A549 (cell line): ENCODE measurements around the gene DHDH. TPM values are rescaled to one million over a fixed set of nuclear protein-coding genes. Genes with fewer than 3 reads are reported as not detected.

ENCODE experiments used
- ATAC-seq, 2 experiments: fragments of 200-7000 bp in 1 of 2; fragments of >200 bp in 1 of 2; cut with Nextera tagmentation in 1 of 2; cut with Tn5 transposase in 1 of 2; 3 replicates each; pipeline versions ENCODE4 v1.8.0 to v1.9.1; 2018 to 2020; ENCODE audit warnings: mild to moderate bottlenecking in 1 of 2, moderate library complexity in 1 of 2
- CTCF ChIA-PET: fragments of 300-600 bp; sonication (Branson Sonifier 250); formaldehyde crosslinking; extraction: SDS; loops from one replicate; lab custom pipeline; 2021; ENCODE audit warnings: antibody characterized with exemption, inconsistent platforms; lab: Yijun Ruan, JAX
- POLR2A ChIA-PET: fragments of 350-600 bp; formaldehyde crosslinking; extraction: SDS; loops from one replicate; lab custom pipeline; 2021; ENCODE audit warnings: antibody characterized with exemption, inconsistent platforms; lab: Yijun Ruan, JAX
- DNase-seq, 2 experiments: peaks; one replicate each; pipeline versions ENCODE4 v3.0.0 to v3.0.0-alpha.2; 2011 to 2016; ENCODE audit warnings: low read depth in 1 of 2, low spot score in 1 of 2
- FAIRE-seq: peaks from 2 replicates; lab custom pipeline; 2011; peaks lifted over from hg19 to GRCh38; lab: Jason Lieb, UNC
- H3K27ac ChIP-seq, 2 experiments: fragments of >200 bp; sonication (Bioruptor Twin); formaldehyde crosslinking; 3 replicates each; pipeline ENCODE4 v1.5.1; 2016 to 2017
- H3K4me1 ChIP-seq: fragments of >200 bp; sonication (Bioruptor Twin); formaldehyde crosslinking; 3 replicates; pipeline ENCODE4 v1.6.1; 2016
- H3K4me2 ChIP-seq: fragments of >200 bp; sonication (Bioruptor Twin); formaldehyde crosslinking; 3 replicates; pipeline ENCODE4 v1.6.1; 2016
- H3K4me3 ChIP-seq: fragments of >200 bp; sonication (Bioruptor Twin); formaldehyde crosslinking; 3 replicates; pipeline ENCODE4 v1.5.1; 2016
- H3K9me3 ChIP-seq: fragments of >200 bp; sonication (Bioruptor Twin); formaldehyde crosslinking; 3 replicates; pipeline ENCODE4 v1.6.1; 2016
- CBX8 ChIP-seq: fragments of 200-600 bp; sonication (generic); IDR thresholded peaks from 2 replicates; pipeline ENCODE4 v1.6.1; 2016
- CEBPB ChIP-seq, 2 experiments: fragments of >200 bp in 1 of 2; sonication (Bioruptor Twin) in 1 of 2; formaldehyde crosslinking in 1 of 2; IDR thresholded peaks; 2 replicates each; pipeline ENCODE4 v1.6.1; 2012 to 2016
- CHD2 ChIP-seq: fragments of 150-350 bp; IDR thresholded peaks from 2 replicates; pipeline ENCODE4 v1.6.1; 2014; ENCODE audit warnings: low read length; ENCODE audit not compliant: partially characterized antibody
- CHD4 ChIP-seq: fragments of 200-600 bp; sonication (generic); IDR thresholded peaks from 2 replicates; pipeline ENCODE4 v1.6.1; 2016; ENCODE audit warnings: antibody characterized with exemption, mild to moderate bottlenecking, borderline replicate concordance
- EHF ChIP-seq: fragments of 250-450 bp; sonication (Bioruptor Pico); IDR thresholded peaks from 2 replicates; pipeline ENCODE4 v1.5.0; 2020; ENCODE audit warnings: mild to moderate bottlenecking
- FOXS1 ChIP-seq: fragments of 250-450 bp; sonication (Bioruptor Pico); IDR thresholded peaks from 2 replicates; pipeline ENCODE4 v1.5.0; 2020; ENCODE audit warnings: mild to moderate bottlenecking, moderate library complexity
- HEYL ChIP-seq: fragments of 250-450 bp; sonication (Bioruptor Pico); IDR thresholded peaks from 2 replicates; pipeline ENCODE4 v1.8.0; 2021; ENCODE audit warnings: mild to moderate bottlenecking, moderate library complexity
- HOXB13 ChIP-seq: fragments of 250-450 bp; sonication (Bioruptor Pico); IDR thresholded peaks from 2 replicates; pipeline ENCODE4 v1.5.0; 2020; ENCODE audit warnings: low read depth, mild to moderate bottlenecking, moderate library complexity
- HOXB5 ChIP-seq: fragments of 250-450 bp; sonication (Bioruptor Pico); IDR thresholded peaks from 2 replicates; pipeline ENCODE4 v1.5.0; 2020; ENCODE audit warnings: mild to moderate bottlenecking, moderate library complexity
- JUN ChIP-seq, 2 experiments: fragments of >200 bp; sonication (Bioruptor Twin); formaldehyde crosslinking; IDR thresholded peaks; 2 replicates in 1 of 2; 3 replicates in 1 of 2; pipeline ENCODE4 v1.6.1; 2016 to 2017
- JUNB ChIP-seq: fragments of >200 bp; sonication (Bioruptor Twin); formaldehyde crosslinking; IDR thresholded peaks from 2 replicates; pipeline ENCODE4 v1.6.1; 2016
- KDM5A ChIP-seq: fragments of 200-600 bp; sonication (generic); IDR thresholded peaks from 2 replicates; pipeline ENCODE4 v1.6.1; 2016; ENCODE audit warnings: antibody characterized with exemption, mild to moderate bottlenecking
- MAFK ChIP-seq: fragments of 450-650 bp; IDR thresholded peaks from 2 replicates; pipeline ENCODE4 v1.6.1; 2014; ENCODE audit not compliant: partially characterized antibody
- MAZ ChIP-seq: fragments of 150-350 bp; IDR thresholded peaks from 2 replicates; pipeline ENCODE4 v1.6.1; 2014; ENCODE audit warnings: antibody characterized with exemption, low read depth, low read length, borderline replicate concordance
- NR3C1 ChIP-seq: fragments of >200 bp; sonication (Bioruptor Twin); formaldehyde crosslinking; IDR thresholded peaks from 3 replicates; pipeline ENCODE4 v1.6.1; 2017
- POLR2A ChIP-seq: IDR thresholded peaks from 2 replicates; pipeline ENCODE4 v1.6.1; 2012; ENCODE audit warnings: mild to moderate bottlenecking, low read length
- RARB ChIP-seq: fragments of 250-450 bp; sonication (Bioruptor Pico); IDR thresholded peaks from 2 replicates; pipeline ENCODE4 v1.8.0; 2021; ENCODE audit warnings: mild to moderate bottlenecking, moderate library complexity
- RCOR1 ChIP-seq: fragments of 150-350 bp; IDR thresholded peaks from 2 replicates; pipeline ENCODE4 v1.6.1; 2014; ENCODE audit warnings: antibody characterized with exemption, low read length, low read depth
- SMC3 ChIP-seq: fragments of >200 bp; sonication (Bioruptor Twin); formaldehyde crosslinking; IDR thresholded peaks from 3 replicates; pipeline ENCODE4 v1.6.1; 2018; ENCODE audit warnings: inconsistent platforms
- SREBF2 ChIP-seq: fragments of 450-650 bp; IDR thresholded peaks from 2 replicates; pipeline ENCODE4 v1.6.1; 2014; ENCODE audit warnings: mild to moderate bottlenecking, moderate library complexity
- TFCP2L1 ChIP-seq: fragments of 250-450 bp; sonication (Bioruptor Pico); IDR thresholded peaks from 2 replicates; pipeline ENCODE4 v1.5.0; 2021; ENCODE audit warnings: mild to moderate bottlenecking
- ZFP36 ChIP-seq: fragments of 450-650 bp; IDR thresholded peaks from 2 replicates; pipeline ENCODE4 v1.6.1; 2014; ENCODE audit warnings: borderline replicate concordance; ENCODE audit not compliant: partially characterized antibody
- ZNF302 ChIP-seq: fragments of 250-450 bp; sonication (Bioruptor Pico); IDR thresholded peaks from 2 replicates; pipeline ENCODE4 v1.9.0; 2021; ENCODE audit warnings: inconsistent platforms, mild to moderate bottlenecking, moderate library complexity
- WGBS: methylation state at CpG from one replicate; pipeline ENCODE4 v1.1.6; 2017; ENCODE audit errors: missing lambda C conversion rate; 5-methylcytosine and 5-hydroxymethylcytosine counted together
- polyA plus RNA-seq, 4 experiments: library from polyadenylated mRNA; depleted of rRNA in 3 of 4; stranded (reverse); fragments of >200 nt; fragmentation: RNase III in 1 of 4; extraction: RNeasy Plus Mini Kit Qiagen cat#74134 plus additional on column Dnase treatment in 1 of 4; gene quantifications; 2 replicates in 3 of 4; 3 replicates in 1 of 4; pipeline ENCODE4 v1.2.3, GENCODE V29; 2011 to 2017
- TF ChIP-seq, protein P1 (sequence below): fragments of 150-350 bp; IDR thresholded peaks from 2 replicates; pipeline ENCODE4 v1.6.1; 2014; ENCODE audit warnings: low read depth, mild to moderate bottlenecking, low read length
- TF ChIP-seq, protein P2 (sequence below): IDR thresholded peaks from 2 replicates; pipeline ENCODE4 v1.6.1; 2012
- TF ChIP-seq, protein P3 (sequence below): fragments of 450-650 bp; IDR thresholded peaks from 2 replicates; pipeline ENCODE4 v1.6.1; 2014; ENCODE audit warnings: antibody characterized with exemption
- TF ChIP-seq, protein P4 (sequence below): fragments of >200 bp; sonication (Bioruptor Twin); formaldehyde crosslinking; IDR thresholded peaks from 2 replicates; pipeline ENCODE4 v1.6.1; 2016
- TF ChIP-seq, protein P5 (sequence below): IDR thresholded peaks from 2 replicates; pipeline ENCODE4 v1.6.1; 2012

Gene DHDH
- polyA plus RNA-seq, 2 of the 4 experiments (the other 2 are of a cell fraction): 0.78 to 1.2 TPM

DNA sequence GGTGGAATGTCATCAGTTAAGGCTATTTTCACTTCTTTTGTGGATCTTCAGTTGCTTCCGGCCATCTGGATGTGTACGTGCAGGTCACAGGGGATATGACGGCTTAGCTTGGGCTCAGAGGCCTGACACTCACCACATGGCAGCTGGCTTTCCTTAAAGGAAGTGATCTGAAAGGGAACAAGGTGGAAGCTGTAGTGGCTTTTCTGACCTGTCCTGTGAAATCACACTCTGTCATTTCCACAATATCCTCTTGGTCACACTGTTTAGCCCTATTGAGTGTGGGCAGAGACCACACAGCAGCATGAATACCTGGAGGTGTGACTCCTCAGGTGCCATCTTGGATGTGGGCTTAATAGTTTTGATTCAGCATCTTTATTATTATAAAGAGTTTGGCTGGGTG, 16.7 kb downstream of the DHDH start:
- FAIRE-seq (no peak), ATAC-seq (no peak), DNase-seq (no peak)
- TF ChIP-seq HOXB13 (CRISPR knock-in tag): no peak
- CTCF ChIA-PET: interaction anchor here (0.8 to 1.4 kb wide), 2 partner anchors 76 to 162 kb away, joined by 3 to 5 read pairs; no protein-coding TSS in a partner anchor
- POLR2A ChIA-PET: no interaction called here
- WGBS: 85% methylated on average over 3 of the region's 3 CpGs
- no peak overlapping the region for H3K4me2 ChIP-seq
- H3K27ac ChIP-seq: no peak overlapping the region
- H3K9me3 ChIP-seq: no peaks in the 10 kb centered on the region
- H3K4me1 ChIP-seq: peaks cover 6% of the 10 kb centered on the region
- H3K4me3 ChIP-seq: no peak overlapping the region

DNA sequence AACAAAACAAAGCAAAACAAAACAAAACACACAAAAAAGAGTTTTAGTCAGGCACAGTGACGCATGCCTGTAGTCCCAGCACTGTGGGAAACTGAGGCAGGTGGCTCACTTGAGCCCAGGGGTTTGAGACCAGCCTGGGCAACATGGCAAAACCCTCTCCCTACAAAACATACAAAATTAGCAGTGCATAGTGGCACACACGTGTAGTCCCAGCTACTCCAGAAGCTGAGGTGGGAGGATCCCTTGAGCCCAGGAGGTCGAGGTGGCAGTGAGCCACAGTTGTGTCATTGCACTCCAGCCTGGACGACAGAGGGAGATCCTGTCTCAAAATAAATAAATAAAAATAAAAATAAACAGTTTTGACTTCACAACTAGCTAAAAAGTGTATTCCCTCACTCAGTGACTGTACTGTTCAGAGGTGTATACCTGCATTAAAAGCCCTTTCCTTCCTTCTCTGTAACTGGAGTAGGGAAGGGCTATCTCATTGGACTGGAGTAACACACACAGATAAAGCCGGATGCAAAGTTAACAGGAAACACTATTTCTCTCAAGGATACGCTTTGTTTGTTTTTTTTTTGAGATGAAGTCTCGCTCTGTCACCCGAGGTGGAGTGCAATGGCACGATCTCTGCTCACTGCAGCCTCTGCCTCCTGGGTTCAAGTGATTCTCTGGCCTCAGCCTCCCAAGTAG, 17.5 kb downstream of the DHDH start:
- H3K27ac ChIP-seq: no peak overlapping the region
- peaks cover 10% of the 10 kb centered on the region for H3K4me1 ChIP-seq
- POLR2A ChIA-PET: interaction anchor here (1.4 to 1.7 kb wide), 2 partner anchors 15 to 79 kb away, joined by 4 read pairs; partner anchors contain the start of gene PPP1R15A
- FAIRE-seq: no peak
- CTCF ChIA-PET: interaction anchor here (1.1 to 1.9 kb wide), 6 partner anchors 18 to 163 kb away, joined by 3 to 9 read pairs (median 4); partner anchors contain the start of gene NUCB1
- DNase-seq: no peak
- WGBS: 56% methylated on average over 9 of the region's 9 CpGs
- TF ChIP-seq FOXS1 (CRISPR knock-in tag) (no peak), ZNF302 (CRISPR knock-in tag) (no peak), MAZ (no peak), HOXB5 (no peak), CHD2 (no peak), EHF (CRISPR knock-in tag) (no peak), HEYL (CRISPR knock-in tag) (no peak), MAFK (no peak), JUN (IDR thresholded peaks at IDR 0.05) (no peak), RARB (no peak), CHD4 (no peak), JUNB (no peak), RCOR1 (no peak), POLR2A (no peak)
- TF ChIP-seq, protein P1, sequence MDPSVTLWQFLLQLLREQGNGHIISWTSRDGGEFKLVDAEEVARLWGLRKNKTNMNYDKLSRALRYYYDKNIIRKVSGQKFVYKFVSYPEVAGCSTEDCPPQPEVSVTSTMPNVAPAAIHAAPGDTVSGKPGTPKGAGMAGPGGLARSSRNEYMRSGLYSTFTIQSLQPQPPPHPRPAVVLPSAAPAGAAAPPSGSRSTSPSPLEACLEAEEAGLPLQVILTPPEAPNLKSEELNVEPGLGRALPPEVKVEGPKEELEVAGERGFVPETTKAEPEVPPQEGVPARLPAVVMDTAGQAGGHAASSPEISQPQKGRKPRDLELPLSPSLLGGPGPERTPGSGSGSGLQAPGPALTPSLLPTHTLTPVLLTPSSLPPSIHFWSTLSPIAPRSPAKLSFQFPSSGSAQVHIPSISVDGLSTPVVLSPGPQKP: no peak
- TF ChIP-seq, protein P2, sequence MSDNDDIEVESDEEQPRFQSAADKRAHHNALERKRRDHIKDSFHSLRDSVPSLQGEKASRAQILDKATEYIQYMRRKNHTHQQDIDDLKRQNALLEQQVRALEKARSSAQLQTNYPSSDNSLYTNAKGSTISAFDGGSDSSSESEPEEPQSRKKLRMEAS: no peak
- TF ChIP-seq, protein P3, sequence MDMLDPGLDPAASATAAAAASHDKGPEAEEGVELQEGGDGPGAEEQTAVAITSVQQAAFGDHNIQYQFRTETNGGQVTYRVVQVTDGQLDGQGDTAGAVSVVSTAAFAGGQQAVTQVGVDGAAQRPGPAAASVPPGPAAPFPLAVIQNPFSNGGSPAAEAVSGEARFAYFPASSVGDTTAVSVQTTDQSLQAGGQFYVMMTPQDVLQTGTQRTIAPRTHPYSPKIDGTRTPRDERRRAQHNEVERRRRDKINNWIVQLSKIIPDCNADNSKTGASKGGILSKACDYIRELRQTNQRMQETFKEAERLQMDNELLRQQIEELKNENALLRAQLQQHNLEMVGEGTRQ: no peak
- H3K4me2 ChIP-seq: no peak overlapping the region
- no peak overlapping the region for H3K4me3 ChIP-seq
- no peak for ATAC-seq
- no peaks in the 10 kb centered on the region for H3K9me3 ChIP-seq

DNA sequence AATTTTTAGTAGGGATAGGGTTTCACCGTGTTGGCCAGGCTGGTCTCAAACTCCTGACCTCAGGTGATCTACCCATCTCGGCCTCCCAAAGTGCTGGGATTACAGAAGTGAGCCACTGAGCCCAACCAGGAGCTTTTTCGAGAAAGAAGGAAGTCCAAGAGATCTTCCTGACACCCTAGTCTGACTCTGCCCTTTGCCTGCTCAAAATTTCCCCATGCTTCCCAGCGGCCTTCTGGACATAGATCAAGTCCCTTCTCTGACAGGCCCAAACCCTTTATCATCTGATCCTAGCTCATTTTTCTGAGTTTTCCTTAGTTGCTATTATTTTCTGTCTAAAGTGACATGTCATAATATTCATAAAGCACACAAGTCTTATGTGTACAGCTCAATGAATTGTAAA, 19.6 kb downstream of the DHDH start:
- FAIRE-seq: no peak
- WGBS: 75% methylated on average over 4 of the region's 4 CpGs
- POLR2A ChIA-PET: interaction anchor here (0.6 to 1.7 kb wide), 4 partner anchors 11 to 53 kb away, joined by 3 to 4 read pairs (median 3); partner anchors contain the start of genes GYS1, NUCB1 and RUVBL2
- no peak for DNase-seq
- H3K4me1 ChIP-seq: peaks cover 15% of the 10 kb centered on the region
- TF ChIP-seq TFCP2L1 (CRISPR knock-in tag) (no peak), SREBF2 (no peak), SMC3 (no peak), HOXB13 (CRISPR knock-in tag) (no peak), CBX8 (no peak), CEBPB (IDR thresholded peaks at IDR 0.05) (no peak), MAZ (no peak), KDM5A (no peak), ZFP36 (no peak), NR3C1 (no peak), POLR2A (no peak), MAFK (no peak)
- TF ChIP-seq, protein P4, sequence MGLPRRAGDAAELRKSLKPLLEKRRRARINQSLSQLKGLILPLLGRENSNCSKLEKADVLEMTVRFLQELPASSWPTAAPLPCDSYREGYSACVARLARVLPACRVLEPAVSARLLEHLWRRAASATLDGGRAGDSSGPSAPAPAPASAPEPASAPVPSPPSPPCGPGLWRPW: no peak
- TF ChIP-seq, protein P5, sequence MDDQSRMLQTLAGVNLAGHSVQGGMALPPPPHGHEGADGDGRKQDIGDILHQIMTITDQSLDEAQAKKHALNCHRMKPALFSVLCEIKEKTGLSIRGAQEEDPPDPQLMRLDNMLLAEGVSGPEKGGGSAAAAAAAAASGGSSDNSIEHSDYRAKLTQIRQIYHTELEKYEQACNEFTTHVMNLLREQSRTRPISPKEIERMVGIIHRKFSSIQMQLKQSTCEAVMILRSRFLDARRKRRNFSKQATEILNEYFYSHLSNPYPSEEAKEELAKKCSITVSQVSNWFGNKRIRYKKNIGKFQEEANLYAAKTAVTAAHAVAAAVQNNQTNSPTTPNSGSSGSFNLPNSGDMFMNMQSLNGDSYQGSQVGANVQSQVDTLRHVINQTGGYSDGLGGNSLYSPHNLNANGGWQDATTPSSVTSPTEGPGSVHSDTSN: no peak
- no peak overlapping the region for H3K4me2 ChIP-seq
- ATAC-seq: no peak
- H3K9me3 ChIP-seq: no peaks in the 10 kb centered on the region
- CTCF ChIA-PET: interaction anchor here (0.6 to 2.6 kb wide), 9 partner anchors 9 to 346 kb away, joined by 3 to 15 read pairs (median 5); partner anchors contain the start of genes GYS1, NUCB1 and RUVBL2
- H3K4me3 ChIP-seq: no peak overlapping the region
- H3K27ac ChIP-seq: no peak overlapping the region
